ENCODE data around the gene TYW3. TPM values are rescaled to one million over a fixed set of nuclear protein-coding genes. Genes with fewer than 3 reads are reported as not detected.
A peak's percentile ranks its signal among the peaks of the same experiment; 100 is the strongest.

Gene TYW3
- total RNA-seq, 2 experiments from 2014 or later = 8.3 to 29.1 TPM

- Histone ChIP-seq H3K9me3 (ENCODE audit: low read length) (no peaks in the 10 kb centered on the region), H3K36me3 (ENCODE audit: insufficient read depth, low read length) (no peaks in the 10 kb centered on the region), H4K20me1 (ENCODE audit: insufficient read depth, low read length) (no peaks in the 10 kb centered on the region), H2AFZ (ENCODE audit: low read length) (no peak overlapping the region), H3K79me2 (ENCODE audit: insufficient read depth, low read depth, low read length) (no peaks in the 10 kb centered on the region), H3K4me3 (ENCODE audit: low read depth, low read length, poor library complexity, severe bottlenecking) (no peak overlapping the region), H3K27ac (ENCODE audit: low read depth, low read length, poor library complexity, severe bottlenecking) (no peak overlapping the region), H3K4me2 (ENCODE audit: low read length) (no peak overlapping the region), H3K4me1 (ENCODE audit: insufficient read depth, low read length, poor library complexity, severe bottlenecking) (no peaks in the 10 kb centered on the region), H3K9me2 (ENCODE audit: insufficient read depth, low read length) (no peaks in the 10 kb centered on the region)
- intact Hi-C loops (cut with micrococcal nuclease; ENCODE audit: unreplicated experiment) = no loop called here
- TF ChIP-seq CTCF (conservative IDR thresholded peaks at IDR 0.05; ENCODE audit: low read length) (no peak), EZH2phosphoT487 (IDR thresholded peaks at IDR 0.05; ENCODE audit: borderline replicate concordance, low read depth, low read length) (no peak)
- no TSS peak for BruUV-seq (replicated peaks)
- POLR2A ChIA-PET = no interaction called here
- CTCF ChIA-PET (ENCODE audit: unreplicated experiment) = no interaction called here
- no peak for DNase-seq (ENCODE audit: low spot score)
Observed at GRCh38 chr1:74684301-74684700, 48.7 kb upstream of the TYW3 start.

- ChIA-PET POLR2A (no interaction called here), CTCF (ENCODE audit: unreplicated experiment) (no interaction called here)
- H3K4me3 ChIP-seq (ENCODE audit: low read depth, low read length, poor library complexity, severe bottlenecking) = no peak overlapping the region
- H3K27ac ChIP-seq (ENCODE audit: low read depth, low read length, poor library complexity, severe bottlenecking) = no peak overlapping the region
- H3K9me3 ChIP-seq (ENCODE audit: low read length) = no peaks in the 10 kb centered on the region
- H4K20me1 ChIP-seq (ENCODE audit: insufficient read depth, low read length) = no peaks in the 10 kb centered on the region
- intact Hi-C loops (cut with micrococcal nuclease; ENCODE audit: unreplicated experiment) = no loop called here
- no peak overlapping the region for H3K4me2 ChIP-seq (ENCODE audit: low read length)
- no peaks in the 10 kb centered on the region for H3K9me2 ChIP-seq (ENCODE audit: insufficient read depth, low read length)
- DNase-seq (ENCODE audit: low spot score) = no peak
- no peak overlapping the region for H2AFZ ChIP-seq (ENCODE audit: low read length)
- H3K36me3 ChIP-seq (ENCODE audit: insufficient read depth, low read length) = no peaks in the 10 kb centered on the region
- TF ChIP-seq EZH2phosphoT487 (IDR thresholded peaks at IDR 0.05; ENCODE audit: borderline replicate concordance, low read depth, low read length) (no peak), CTCF (conservative IDR thresholded peaks at IDR 0.05; ENCODE audit: low read length) (no peak)
- H3K79me2 ChIP-seq (ENCODE audit: insufficient read depth, low read depth, low read length) = no peaks in the 10 kb centered on the region
- no peaks in the 10 kb centered on the region for H3K4me1 ChIP-seq (ENCODE audit: insufficient read depth, low read length, poor library complexity, severe bottlenecking)
- BruUV-seq (replicated peaks) = no TSS peak
Observed at GRCh38 chr1:74686928-74687327, 46.0 kb upstream of the TYW3 start.

- H2AFZ ChIP-seq (ENCODE audit: low read length) = peak overlapping the region; percentile 75; the same call in 1 of the 2 replicates
- H3K9me3 ChIP-seq (ENCODE audit: low read length) = no peaks in the 10 kb centered on the region
- no peak for TF ChIP-seq EZH2phosphoT487 (IDR thresholded peaks at IDR 0.05; ENCODE audit: borderline replicate concordance, low read depth, low read length)
- TF ChIP-seq CTCF (conservative IDR thresholded peaks at IDR 0.05; ENCODE audit: low read length) = peak; percentile 95
- ChIA-PET CTCF (ENCODE audit: unreplicated experiment) (interaction anchor here (1.0 kb wide), 1 partner anchor 14 kb away, joined by 3 read pairs; no protein-coding TSS in a partner anchor), POLR2A (interaction anchor here (1.1 kb wide), 1 partner anchor 18 kb away, joined by 3 read pairs; no protein-coding TSS in a partner anchor)
- no peaks in the 10 kb centered on the region for H3K9me2 ChIP-seq (ENCODE audit: insufficient read depth, low read length)
- no peaks in the 10 kb centered on the region for H3K4me1 ChIP-seq (ENCODE audit: insufficient read depth, low read length, poor library complexity, severe bottlenecking)
- no peak overlapping the region for H3K4me3 ChIP-seq (ENCODE audit: low read depth, low read length, poor library complexity, severe bottlenecking)
- intact Hi-C loops (cut with micrococcal nuclease; ENCODE audit: unreplicated experiment) = loop anchor here (10.0 kb wide), 1 partner anchor 845 kb away; no protein-coding TSS in a partner anchor
- H3K79me2 ChIP-seq (ENCODE audit: insufficient read depth, low read depth, low read length) = no peaks in the 10 kb centered on the region
- 0 out of 2 replicates have a peak overlapping the region, but pooled peaks have one; percentile 7 for H3K4me2 ChIP-seq (ENCODE audit: low read length)
- H3K36me3 ChIP-seq (ENCODE audit: insufficient read depth, low read length) = no peaks in the 10 kb centered on the region
- H4K20me1 ChIP-seq (ENCODE audit: insufficient read depth, low read length) = no peaks in the 10 kb centered on the region
- H3K27ac ChIP-seq (ENCODE audit: low read depth, low read length, poor library complexity, severe bottlenecking) = no peak overlapping the region
- BruUV-seq (replicated peaks) = no TSS peak
- DNase-seq (ENCODE audit: low spot score) = peak; percentile 64
Observed at GRCh38 chr1:74689621-74690363, 43.2 kb upstream of the TYW3 start.

Measured in OCI-LY7 (cell line).